GM21529 (cell line): ENCODE data around the gene HEPACAM.
A peak's percentile ranks its signal among the peaks of the same experiment; 100 is the strongest.

Source experiments
- ATAC-seq: cut with Tn5 transposase; IDR thresholded peaks from one replicate; pipeline ENCODE4 v1.9.1; 2021; ENCODE audit not compliant: unreplicated experiment

Gene HEPACAM

GRCh38 chr11:124943741-124944140 lies 7.9 kb upstream of the HEPACAM start:
- ATAC-seq, result no peak

GRCh38 chr11:124943254-124943616 lies 7.4 kb upstream of the HEPACAM start:
- ATAC-seq, result no peak

DNA sequence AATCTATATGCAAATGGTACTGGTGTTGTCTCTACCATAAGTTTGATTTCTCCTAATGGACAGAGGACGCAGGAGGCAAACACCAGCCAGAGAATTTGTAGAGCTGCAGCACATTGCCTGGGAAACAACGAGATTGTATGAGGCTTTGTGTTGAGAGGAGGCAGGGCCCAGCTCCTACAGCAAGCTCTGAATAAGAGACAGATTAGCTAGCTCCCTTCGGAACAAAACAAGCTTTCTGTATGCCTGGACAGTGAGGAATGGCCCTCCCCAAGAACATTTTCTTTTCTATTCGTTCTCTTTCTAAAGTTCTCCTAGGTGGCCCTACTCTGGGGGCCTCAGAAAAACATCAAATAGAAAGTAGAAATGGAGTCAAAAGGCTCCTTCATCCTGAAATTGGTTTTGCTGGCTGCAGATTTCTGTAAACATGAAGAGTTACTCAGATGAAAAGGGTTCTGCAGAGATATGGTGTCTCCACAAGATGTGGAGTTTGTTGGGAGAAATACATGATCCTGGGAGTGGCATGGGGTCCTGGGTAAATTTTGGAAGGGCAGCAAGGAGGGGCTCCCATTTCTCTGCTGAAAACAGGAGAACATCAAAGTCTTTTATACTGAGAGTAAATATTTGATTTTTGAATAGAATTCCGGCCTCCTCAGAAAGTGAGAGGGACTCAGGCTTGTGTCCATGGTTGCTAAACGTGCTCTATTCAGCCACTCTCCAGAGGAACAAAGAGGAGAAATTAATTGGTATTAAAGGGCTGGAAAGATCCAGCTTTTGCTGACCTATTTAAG lies 6.8 kb upstream of the HEPACAM start:
- ATAC-seq, result no peak

- no peak for ATAC-seq
Measured at GRCh38 chr11:124941703-124942102, 5.9 kb upstream of the HEPACAM start.

- no peak for ATAC-seq
Measured at GRCh38 chr11:124938970-124939369, 3.1 kb upstream of the HEPACAM start.

- ATAC-seq, result no peak
Measured at GRCh38 chr11:124938206-124938765, 2.4 kb upstream of the HEPACAM start.

DNA sequence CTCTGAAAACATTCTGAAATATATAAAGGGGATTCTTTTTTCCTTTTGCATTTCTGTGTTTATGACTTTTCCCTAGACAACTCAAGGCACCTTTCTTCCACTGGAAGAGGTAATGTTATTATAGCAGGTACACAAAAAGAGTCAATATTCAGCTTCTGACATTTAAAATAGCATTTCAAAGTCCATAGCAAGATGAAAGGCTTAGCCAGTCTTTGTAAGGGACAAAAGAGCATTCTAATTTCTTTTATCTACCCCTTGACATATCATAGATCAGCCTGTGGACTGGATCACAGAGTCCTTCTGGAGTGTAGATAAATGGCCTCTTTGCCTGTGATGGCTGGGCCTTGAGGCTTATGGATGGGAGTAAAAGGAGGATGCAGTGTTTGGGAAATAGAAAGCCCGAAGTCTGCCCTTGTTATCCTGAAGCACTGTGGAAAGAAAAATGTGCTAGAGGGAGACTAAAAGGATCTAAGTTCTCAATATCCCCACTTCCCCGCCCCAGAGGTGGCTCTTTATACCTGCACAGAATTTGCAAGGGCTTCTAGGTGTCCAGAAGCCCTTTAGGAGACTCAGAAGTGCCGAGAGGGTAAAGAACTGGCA lies 1.6 kb upstream of the HEPACAM start:
- no peak for ATAC-seq

DNA sequence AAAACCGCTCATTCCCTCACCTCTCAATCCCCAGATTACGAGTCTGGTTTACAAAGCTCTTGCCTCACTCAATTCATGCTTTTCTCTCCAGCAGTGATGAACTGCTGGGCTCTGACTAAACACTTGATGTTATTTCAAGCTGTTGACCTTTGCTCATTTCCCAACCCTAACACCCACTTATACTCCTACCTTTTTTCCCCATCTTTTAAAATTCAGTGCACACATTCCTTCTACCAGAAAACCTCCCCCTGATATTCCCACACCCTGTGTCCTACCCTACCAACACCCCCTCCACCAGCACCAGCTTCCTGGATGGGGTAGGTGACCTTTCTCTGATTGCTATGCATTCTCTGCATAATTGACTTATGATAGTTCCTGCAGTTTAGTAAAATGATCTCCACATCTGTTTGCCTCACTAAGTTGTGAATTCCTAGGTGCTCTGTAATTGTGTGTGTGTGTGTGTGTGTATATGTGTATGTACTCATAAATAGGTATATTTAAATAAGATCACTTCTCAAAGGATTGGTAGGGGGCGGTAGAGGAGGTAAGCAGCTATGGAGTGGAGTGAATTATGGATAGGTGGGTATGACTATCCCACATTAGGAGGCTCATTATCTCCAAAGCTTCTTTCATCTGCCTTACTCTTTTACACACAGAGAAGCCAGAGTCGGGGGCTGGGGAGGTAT lies 842 bp downstream of the HEPACAM start:
- no peak for ATAC-seq

DNA sequence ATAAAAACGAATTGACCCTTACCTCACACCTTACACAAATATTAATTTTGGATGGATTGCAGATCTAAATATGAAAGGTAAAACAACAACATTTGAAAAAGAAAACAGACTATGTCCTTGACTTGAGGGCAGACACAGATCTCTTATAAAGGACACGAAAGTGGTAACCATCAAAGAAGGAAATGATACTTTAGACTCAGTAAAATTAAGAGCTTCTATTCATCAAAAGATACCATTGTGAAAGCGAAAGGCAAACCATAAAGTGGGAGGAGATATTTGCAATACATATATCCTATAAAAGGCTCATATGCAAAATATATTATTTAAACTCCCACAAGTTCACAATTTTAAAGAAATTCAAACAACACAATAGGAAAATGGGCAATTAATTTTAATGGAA lies 5.0 kb downstream of the HEPACAM start:
- ATAC-seq, result peak; percentile 98

DNA sequence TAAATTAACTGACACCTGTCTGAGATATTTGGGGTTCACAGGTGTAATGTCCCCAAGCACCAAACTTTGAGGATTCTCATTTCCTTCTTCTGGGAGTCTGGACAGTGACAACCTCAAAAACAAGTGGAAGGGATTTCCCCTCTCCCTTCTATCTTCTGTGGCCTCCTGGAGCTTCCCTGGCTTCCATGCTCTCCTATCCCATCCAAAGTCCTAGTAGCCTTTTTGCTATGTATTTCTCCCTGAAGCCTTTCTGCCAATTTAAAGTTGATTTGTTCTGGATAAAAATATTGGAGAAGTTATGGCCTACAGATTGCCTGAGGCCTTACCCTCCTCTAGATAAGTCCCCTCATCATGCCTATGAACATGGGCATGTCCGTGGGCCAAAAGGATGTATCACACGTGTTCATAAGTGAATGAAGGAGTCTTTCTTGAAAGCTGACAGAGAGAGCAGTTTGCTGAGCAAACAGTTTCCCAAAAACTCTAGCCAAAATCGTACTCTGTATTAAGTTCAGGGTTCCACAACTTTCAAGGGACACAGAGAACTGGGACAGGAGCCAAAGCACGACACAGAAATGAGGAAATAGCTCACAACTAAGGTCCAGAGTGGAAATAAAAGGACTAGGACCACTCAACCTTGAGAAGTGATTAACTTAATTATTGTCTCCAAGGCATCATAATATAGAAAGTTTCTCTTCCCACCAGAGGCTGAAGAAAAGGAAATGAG lies 6.7 kb downstream of the HEPACAM start:
- no peak for ATAC-seq

DNA sequence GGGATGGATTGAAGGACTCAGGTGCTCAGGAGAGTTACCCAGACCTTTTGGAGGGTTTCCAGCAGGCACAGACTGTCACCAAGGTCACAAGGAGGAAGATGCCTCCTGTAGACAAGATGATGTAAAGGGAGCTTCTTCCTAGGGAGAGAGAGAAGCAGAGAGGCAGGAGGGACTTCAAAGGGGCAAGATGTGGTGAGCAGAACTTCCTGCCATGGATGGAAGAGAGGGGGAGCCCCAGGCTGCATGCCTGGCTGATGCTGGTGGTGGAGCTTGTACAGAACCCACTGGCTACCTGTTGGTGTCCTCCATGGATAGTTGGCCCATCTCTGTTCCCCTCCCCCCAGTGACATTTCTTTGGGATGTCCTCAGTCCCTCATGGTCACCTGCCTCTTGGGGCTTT lies 12.6 kb downstream of the HEPACAM start:
- no peak for ATAC-seq

DNA sequence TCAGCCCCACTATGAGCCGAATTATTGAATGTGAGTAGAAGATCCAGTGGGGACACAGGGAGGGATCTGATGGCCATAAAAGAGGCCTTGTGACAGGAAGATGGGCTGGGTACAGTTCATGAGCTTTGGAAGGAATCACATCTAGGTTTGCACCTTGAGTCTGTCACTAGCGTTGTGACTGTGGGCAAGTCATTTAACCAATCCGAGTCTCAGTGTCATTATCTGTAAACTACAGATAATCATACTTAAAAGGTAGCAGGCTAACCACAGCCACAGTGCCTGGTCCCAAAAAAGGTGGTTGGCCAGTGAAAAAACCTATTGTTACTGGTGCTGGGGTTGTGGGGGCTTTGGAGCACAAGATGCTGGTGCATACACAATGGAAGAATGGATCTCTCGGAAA lies 13.0 kb downstream of the HEPACAM start:
- no peak for ATAC-seq

DNA sequence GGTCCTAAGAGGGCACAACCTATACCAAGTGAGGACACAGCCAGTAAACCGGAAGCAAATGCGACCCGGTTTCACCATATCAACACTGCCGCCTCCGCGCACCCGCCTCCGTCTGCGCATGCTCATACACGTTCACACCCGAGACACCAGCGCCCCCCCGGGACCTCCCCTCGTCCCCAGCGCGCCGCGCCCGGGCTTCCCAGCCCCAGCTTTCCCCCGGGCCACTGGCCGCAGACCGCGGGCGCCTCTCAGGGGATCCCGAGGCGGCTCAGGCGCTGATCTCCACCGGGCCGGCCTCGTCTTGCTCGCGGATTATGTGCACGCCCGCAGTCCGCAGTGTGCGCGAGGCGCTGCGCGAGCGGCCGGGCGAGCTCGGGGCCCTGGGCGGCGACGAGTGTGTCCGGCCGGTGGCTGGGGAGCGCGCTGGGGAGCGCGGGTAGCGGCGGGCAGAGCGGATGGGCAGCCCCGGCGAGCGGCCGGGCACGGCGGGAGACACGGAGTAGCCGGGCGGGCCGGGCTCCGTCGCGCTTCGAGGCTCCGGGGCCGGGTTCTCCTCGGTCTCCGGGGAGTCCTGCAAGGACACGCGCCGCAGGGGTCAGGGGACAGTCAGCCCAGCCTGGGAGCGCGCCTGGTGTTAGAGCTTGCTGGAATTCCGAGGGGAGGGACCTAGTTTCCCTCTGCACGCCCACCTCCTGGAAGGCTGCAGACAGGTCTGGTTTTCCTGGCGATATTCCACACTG lies 14.8 kb downstream of the HEPACAM start:
- ATAC-seq, result peak; percentile 54

DNA sequence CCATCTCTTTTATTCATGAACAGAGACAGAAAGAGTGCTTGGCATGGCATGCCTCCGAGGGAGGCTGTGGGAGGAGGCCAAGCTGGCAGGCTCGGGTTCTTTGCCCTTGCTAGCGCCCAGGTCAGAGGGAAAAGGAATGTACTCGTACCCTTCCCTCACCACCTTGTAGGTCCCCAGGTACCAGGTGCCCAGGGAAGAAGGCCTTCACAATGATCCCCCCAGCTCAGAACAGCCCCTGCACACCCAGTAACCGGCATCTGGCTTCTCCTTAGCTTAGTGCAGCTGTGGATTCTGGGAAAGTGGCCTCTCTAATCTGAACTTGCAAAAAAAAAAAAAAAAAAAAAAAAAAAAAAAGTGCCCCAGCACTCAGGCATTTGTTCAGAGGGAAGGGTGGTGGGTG lies 15.5 kb downstream of the HEPACAM start:
- ATAC-seq, result no peak

- ATAC-seq, result no peak
Measured at GRCh38 chr11:124919898-124920297, 15.9 kb downstream of the HEPACAM start.

- ATAC-seq, result no peak
Measured at GRCh38 chr11:124918950-124919349, 16.9 kb downstream of the HEPACAM start, which contains the start of gene HEPN1. TSS of gene HEPN1 (plus strand) at chr11:124919250.

DNA sequence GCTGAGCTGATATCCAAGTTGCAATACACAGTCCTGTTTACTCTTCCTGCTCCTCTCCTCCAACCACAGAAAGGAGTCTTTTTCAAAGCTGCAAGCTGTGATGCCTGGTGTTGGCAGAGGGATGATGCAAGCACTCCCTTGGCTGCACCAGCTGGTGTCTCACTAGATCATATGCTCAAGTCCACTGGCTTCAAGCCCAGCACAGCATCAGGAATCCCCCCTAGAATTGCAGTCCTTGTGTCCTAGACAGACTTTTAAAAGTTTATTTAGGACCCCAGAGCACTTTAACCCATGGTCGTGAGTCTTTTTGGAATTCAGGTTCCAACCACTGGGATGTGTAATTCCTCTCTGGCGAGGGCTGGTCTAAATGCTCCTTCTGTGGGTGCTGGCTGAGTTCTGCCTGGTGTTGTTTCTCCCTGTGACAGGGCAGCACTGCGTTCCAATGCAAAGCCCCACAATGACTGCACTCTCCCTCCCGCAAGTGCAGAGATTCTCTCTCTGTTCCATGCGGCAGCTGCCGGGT lies 18.7 kb downstream of the HEPACAM start:
- no peak for ATAC-seq

- ATAC-seq, result no peak
Measured at GRCh38 chr11:124916370-124916710, 19.5 kb downstream of the HEPACAM start.

- no peak for ATAC-seq
Measured at GRCh38 chr11:124915541-124916369, 20.1 kb downstream of the HEPACAM start.

- ATAC-seq, result no peak
Measured at GRCh38 chr11:124902616-124903015, 33.2 kb downstream of the HEPACAM start.
